Right lobe of liver (tissue), 4 donors: ENCODE measurements around the gene INAFM1.

Experiments used
- POLR2A ChIP-seq: fragments of 450-650 bp; IDR thresholded peaks from one replicate; pipeline ENCODE4 v1.6.1; 2017; ENCODE audit warnings: antibody characterized with exemption, mild to moderate bottlenecking
- TF ChIP-seq, protein P1 (sequence below), 4 donors: fragments of 200-600 bp in 3 of 4; fragments of 450-650 bp in 1 of 4; IDR thresholded peaks; one replicate each; pipeline versions ENCODE4 v1.5.1 to v1.8.0; 2016 to 2022; ENCODE audit warnings: antibody characterized with exemption in 4 of 4, mild to moderate bottlenecking in 2 of 4
- donor health status: DM: no; HTN: no; CAD: no.
- donor health status: DM: no; HTN: no; CAD: no.
- donor health status: DM: no; HTN: yes; CAD: no.

DNA sequence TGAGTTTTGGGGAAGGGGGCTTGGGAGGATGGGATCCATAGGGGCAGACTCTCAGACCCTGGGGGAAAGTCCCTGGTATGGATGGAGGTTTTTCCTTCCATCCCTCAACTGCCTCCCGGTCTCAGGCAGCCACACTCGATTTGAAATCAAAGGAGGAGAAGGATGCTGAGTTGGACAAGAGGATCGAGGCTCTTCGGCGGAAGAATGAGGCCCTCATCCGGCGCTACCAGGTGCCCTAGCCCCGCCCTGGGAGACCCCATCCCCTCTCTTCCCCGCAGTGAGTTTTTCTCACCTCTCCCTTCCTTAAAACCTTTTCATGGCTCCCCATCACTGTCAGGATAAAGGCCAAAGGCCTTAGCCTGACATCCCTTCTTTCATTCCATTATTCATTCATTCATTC is 16.3 kb upstream of the INAFM1 start:
- TF ChIP-seq, protein P1, sequence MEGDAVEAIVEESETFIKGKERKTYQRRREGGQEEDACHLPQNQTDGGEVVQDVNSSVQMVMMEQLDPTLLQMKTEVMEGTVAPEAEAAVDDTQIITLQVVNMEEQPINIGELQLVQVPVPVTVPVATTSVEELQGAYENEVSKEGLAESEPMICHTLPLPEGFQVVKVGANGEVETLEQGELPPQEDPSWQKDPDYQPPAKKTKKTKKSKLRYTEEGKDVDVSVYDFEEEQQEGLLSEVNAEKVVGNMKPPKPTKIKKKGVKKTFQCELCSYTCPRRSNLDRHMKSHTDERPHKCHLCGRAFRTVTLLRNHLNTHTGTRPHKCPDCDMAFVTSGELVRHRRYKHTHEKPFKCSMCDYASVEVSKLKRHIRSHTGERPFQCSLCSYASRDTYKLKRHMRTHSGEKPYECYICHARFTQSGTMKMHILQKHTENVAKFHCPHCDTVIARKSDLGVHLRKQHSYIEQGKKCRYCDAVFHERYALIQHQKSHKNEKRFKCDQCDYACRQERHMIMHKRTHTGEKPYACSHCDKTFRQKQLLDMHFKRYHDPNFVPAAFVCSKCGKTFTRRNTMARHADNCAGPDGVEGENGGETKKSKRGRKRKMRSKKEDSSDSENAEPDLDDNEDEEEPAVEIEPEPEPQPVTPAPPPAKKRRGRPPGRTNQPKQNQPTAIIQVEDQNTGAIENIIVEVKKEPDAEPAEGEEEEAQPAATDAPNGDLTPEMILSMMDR (IDR thresholded peaks at IDR 0.05): no peak
- TF ChIP-seq POLR2A: no peak
